ENCODE data around the gene KHDC3L. TPM values are rescaled to one million over a fixed set of nuclear protein-coding genes. Genes with fewer than 3 reads are reported as not detected.

The KHDC3L gene
- total and polyA plus RNA-seq, 2 experiments from 2014 or later = not detected

DNA sequence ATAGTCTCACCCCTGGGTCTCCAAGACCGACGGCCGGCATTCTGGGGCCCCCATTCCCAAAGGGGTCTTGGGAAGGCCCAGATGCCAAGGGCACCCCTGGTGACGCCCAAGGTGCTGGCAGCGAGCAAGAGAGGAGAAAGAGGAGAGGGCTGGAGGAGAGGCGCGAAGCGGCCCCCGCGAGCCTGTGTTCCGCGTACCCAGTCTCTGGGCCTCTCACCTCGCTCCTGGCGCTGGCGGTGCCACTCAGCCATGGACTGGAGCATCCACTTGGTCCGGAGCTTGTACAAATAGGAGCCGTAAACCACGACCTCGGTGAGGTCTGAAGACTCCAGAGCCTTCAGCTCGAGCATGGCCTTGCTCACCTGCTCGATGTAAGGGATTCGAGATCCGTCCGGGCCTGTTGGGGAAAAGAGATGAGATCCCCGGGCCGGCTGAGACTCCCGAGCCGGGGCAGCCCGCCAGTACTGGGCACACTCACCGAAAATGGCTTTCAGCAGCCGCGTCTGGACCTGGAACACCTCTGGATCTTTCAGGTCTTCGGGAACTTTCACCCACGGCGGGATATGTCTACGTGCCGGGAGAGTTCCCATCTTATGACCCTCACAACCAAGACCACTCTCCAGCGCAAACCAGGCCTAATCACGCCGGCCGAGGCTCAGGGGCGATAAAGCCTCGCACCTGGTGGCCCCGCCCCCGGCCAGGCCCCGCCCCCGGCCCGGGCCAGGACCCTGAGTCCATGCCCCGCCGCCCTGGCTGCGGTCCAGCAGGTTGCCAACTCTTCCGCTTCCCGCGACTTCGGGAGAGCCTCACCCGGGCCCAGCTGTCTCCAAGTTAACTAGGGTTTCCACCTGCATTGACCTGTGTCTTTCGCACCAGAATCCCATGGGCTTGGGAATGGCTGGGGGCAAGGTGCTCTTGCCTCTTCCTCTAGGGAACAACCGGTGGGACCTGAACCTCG lies 8.5 kb upstream of the KHDC3L start, which contains the start of gene DPPA5:
Gene DPPA5 (minus strand): TSS at position 641 of the 958 bp plus-strand sequence. CDS start 51 bp downstream, at position 590.
- no peak within 1 kb of the TSS for H3K9ac ChIP-seq

DNA sequence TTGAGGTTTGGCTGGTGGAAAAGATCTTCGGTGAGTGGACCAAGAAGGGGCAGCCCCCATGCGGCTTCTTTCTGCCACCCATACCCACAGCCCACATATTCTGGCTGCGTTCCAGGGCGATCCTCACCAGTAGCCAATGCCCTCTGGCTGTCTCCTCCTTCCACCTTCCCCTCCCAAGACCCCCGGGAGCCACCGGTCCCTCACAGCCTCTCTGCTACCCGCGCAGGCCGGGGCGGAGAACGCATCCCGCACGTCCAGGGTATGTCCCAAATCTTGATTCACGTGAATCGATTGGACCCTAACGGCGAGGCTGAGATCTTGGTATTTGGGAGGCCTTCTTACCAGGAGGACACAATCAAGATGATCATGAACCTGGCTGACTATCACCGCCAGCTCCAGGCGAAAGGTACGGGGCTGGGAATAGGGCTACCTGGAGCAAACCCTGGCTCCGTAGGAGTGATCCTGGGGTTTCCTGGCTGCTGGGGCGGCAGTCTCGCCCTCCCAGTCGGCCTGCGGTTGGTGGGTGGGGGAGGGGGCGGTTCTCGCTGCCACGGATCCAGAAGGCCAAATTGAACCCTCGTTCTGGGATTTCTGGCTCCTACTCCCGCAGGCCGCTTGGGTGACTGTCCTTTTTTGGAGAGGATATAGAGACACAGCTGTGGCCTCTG lies 545 bp downstream of the KHDC3L start:
- H3K9me2 ChIP-seq (ENCODE audit: insufficient read depth) = no peaks in the 10 kb centered on the region
- H3K79me2 ChIP-seq (ENCODE audit: insufficient read depth) = no peaks in the 10 kb centered on the region
- H3K4me2 ChIP-seq (ENCODE audit: unreplicated experiment) = no peak overlapping the region
- no peak for DNase-seq
- no peaks in the 10 kb centered on the region for H3K36me3 ChIP-seq (ENCODE audit: low read depth)
- no peak overlapping the region for H3K27ac ChIP-seq
- no peak overlapping the region for H2AFZ ChIP-seq
- no peaks in the 10 kb centered on the region for H3F3A ChIP-seq (ENCODE audit: insufficient read depth)
- H3K9ac ChIP-seq = no peak overlapping the region
- no peaks in the 10 kb centered on the region for H4K20me1 ChIP-seq (ENCODE audit: insufficient read depth)
- H3K9me3 ChIP-seq (ENCODE audit: low read depth) = no peaks in the 10 kb centered on the region
- H3K4me1 ChIP-seq (ENCODE audit: insufficient read depth) = no peaks in the 10 kb centered on the region
- no peak overlapping the region for H3K4me3 ChIP-seq
- TF ChIP-seq EZH2phosphoT487 (IDR thresholded peaks at IDR 0.05; ENCODE audit: insufficient read depth, low read depth) (no peak), EZH2 (IDR thresholded peaks at IDR 0.05; ENCODE audit: insufficient read depth, poor library complexity, severe bottlenecking) (no peak)
- WGBS, 2 experiments (ENCODE audit: low coverage in 1 of 2, low lambda C conversion rate in 2 of 2, missing lambda C conversion rate in 2 of 2) = 82 to 86% methylated on average over 30 to 31 of the region's 31 CpGs
- H3K27me3 ChIP-seq (replicated peaks; ENCODE audit: insufficient read depth) = no peaks in the 10 kb centered on the region
- in situ Hi-C loops (cut with MboI) = no loop called here

More for the DNA sequence above, 8.5 kb upstream of the KHDC3L start, which contains the start of gene DPPA5:
- Histone ChIP-seq H3K9me3 (ENCODE audit: low read depth) (no peaks in the 10 kb centered on the region), H3F3A (ENCODE audit: insufficient read depth) (no peaks in the 10 kb centered on the region), H4K20me1 (ENCODE audit: insufficient read depth) (no peaks in the 10 kb centered on the region), H3K79me2 (ENCODE audit: insufficient read depth) (no peaks in the 10 kb centered on the region), H2AFZ (no peak within 1 kb of the TSS), H3K9me2 (ENCODE audit: insufficient read depth) (no peaks in the 10 kb centered on the region), H3K4me1 (ENCODE audit: insufficient read depth) (no peaks in the 10 kb centered on the region), H3K4me3 (no peak within 1 kb of the TSS), H3K4me2 (ENCODE audit: unreplicated experiment) (no peak within 1 kb of the TSS), H3K36me3 (ENCODE audit: low read depth) (no peaks in the 10 kb centered on the region), H3K27ac (no peak within 1 kb of the TSS), H3K27me3 (replicated peaks; ENCODE audit: insufficient read depth) (peaks cover 19% of the 10 kb centered on the region)
- in situ Hi-C loops (cut with MboI) = no loop called here
- 74 to 76% methylated on average over 54 to 58 of the region's 59 CpGs for WGBS, 2 experiments (ENCODE audit: low coverage in 1 of 2, low lambda C conversion rate in 2 of 2, missing lambda C conversion rate in 2 of 2)
- TF ChIP-seq EZH2phosphoT487 (IDR thresholded peaks at IDR 0.05; ENCODE audit: insufficient read depth, low read depth) (no peak), EZH2 (IDR thresholded peaks at IDR 0.05; ENCODE audit: insufficient read depth, poor library complexity, severe bottlenecking) (no peak)
- DNase-seq = no peak

DNA sequence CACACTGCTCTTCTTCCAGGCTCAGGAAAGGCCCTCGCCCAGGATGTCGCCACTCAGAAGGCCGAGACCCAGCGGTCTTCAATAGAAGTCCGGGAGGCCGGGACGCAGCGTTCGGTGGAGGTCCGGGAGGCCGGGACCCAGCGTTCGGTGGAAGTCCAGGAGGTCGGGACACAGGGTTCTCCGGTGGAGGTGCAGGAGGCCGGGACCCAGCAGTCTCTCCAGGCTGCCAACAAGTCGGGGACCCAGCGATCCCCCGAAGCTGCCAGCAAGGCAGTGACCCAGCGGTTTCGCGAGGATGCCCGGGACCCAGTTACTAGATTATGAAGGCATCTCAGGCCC lies 1.0 kb downstream of the KHDC3L start:
- Histone ChIP-seq H3K4me2 (ENCODE audit: unreplicated experiment) (no peak overlapping the region), H2AFZ (no peak overlapping the region), H3K4me1 (ENCODE audit: insufficient read depth) (no peaks in the 10 kb centered on the region), H3K9ac (no peak overlapping the region), H3K9me2 (ENCODE audit: insufficient read depth) (no peaks in the 10 kb centered on the region), H3K79me2 (ENCODE audit: insufficient read depth) (no peaks in the 10 kb centered on the region), H3K4me3 (no peak overlapping the region), H3K36me3 (ENCODE audit: low read depth) (no peaks in the 10 kb centered on the region), H3K9me3 (ENCODE audit: low read depth) (no peaks in the 10 kb centered on the region), H3K27me3 (replicated peaks; ENCODE audit: insufficient read depth) (0 out of 2 replicates have a peak, but pooled peaks cover 4% of the 10 kb centered on the region), H4K20me1 (ENCODE audit: insufficient read depth) (no peaks in the 10 kb centered on the region), H3F3A (ENCODE audit: insufficient read depth) (no peaks in the 10 kb centered on the region), H3K27ac (no peak overlapping the region)
- in situ Hi-C loops (cut with MboI) = no loop called here
- no peak for DNase-seq
- 89 to 94% methylated on average over 23 of the region's 23 CpGs for WGBS, 2 experiments (ENCODE audit: low coverage in 1 of 2, low lambda C conversion rate in 2 of 2, missing lambda C conversion rate in 2 of 2)
- no peak for TF ChIP-seq EZH2 (IDR thresholded peaks at IDR 0.05; ENCODE audit: insufficient read depth, poor library complexity, severe bottlenecking)
- TF ChIP-seq EZH2phosphoT487 (IDR thresholded peaks at IDR 0.05; ENCODE audit: insufficient read depth, low read depth) = no peak

DNA sequence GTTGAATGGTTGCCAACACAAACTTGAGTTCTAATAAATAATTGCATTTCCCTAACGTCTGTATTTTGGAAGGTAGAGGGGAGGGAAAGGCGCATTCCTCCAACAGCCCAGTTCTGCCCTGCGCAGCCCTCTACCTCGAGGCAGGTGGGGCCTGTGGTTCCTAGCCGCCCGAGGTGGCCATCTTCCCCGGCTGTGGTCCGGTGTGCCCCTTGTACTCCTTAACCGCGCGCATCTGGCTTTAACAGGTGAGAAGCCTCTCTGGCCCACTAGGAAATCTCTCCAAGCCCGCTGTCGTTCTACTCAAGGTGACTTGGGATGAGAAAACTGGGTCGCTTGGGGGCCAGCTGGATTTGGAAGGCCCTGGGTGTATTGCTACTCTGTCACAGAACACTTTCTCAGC lies 1.7 kb downstream of the KHDC3L start:
- Histone ChIP-seq H3K27ac (no peak overlapping the region), H3K9me2 (ENCODE audit: insufficient read depth) (no peaks in the 10 kb centered on the region), H3K9ac (no peak overlapping the region), H3K9me3 (ENCODE audit: low read depth) (no peaks in the 10 kb centered on the region), H3K36me3 (ENCODE audit: low read depth) (no peaks in the 10 kb centered on the region), H3K4me1 (ENCODE audit: insufficient read depth) (no peaks in the 10 kb centered on the region), H3K27me3 (replicated peaks; ENCODE audit: insufficient read depth) (0 out of 2 replicates have a peak, but pooled peaks cover 5% of the 10 kb centered on the region), H3K4me3 (no peak overlapping the region), H2AFZ (no peak overlapping the region), H3F3A (ENCODE audit: insufficient read depth) (no peaks in the 10 kb centered on the region), H3K79me2 (ENCODE audit: insufficient read depth) (no peaks in the 10 kb centered on the region), H4K20me1 (ENCODE audit: insufficient read depth) (no peaks in the 10 kb centered on the region), H3K4me2 (ENCODE audit: unreplicated experiment) (no peak overlapping the region)
- no peak for DNase-seq
- TF ChIP-seq EZH2phosphoT487 (IDR thresholded peaks at IDR 0.05; ENCODE audit: insufficient read depth, low read depth) (no peak), EZH2 (IDR thresholded peaks at IDR 0.05; ENCODE audit: insufficient read depth, poor library complexity, severe bottlenecking) (no peak)
- WGBS, 2 experiments (ENCODE audit: low coverage in 1 of 2, low lambda C conversion rate in 2 of 2, missing lambda C conversion rate in 2 of 2) = 76 to 84% methylated on average over 13 to 14 of the region's 14 CpGs
- in situ Hi-C loops (cut with MboI) = no loop called here

Measured in GM23248 (cell line).